ENCODE data around the gene MMP1. TPM values are rescaled to one million over a fixed set of nuclear protein-coding genes. Genes with fewer than 3 reads are reported as not detected.

MMP1 gene
- total RNA-seq, 5 donors from 2014 or later (not counting 1 experiment from before 2014, with no cell fraction given): not detected

DNA sequence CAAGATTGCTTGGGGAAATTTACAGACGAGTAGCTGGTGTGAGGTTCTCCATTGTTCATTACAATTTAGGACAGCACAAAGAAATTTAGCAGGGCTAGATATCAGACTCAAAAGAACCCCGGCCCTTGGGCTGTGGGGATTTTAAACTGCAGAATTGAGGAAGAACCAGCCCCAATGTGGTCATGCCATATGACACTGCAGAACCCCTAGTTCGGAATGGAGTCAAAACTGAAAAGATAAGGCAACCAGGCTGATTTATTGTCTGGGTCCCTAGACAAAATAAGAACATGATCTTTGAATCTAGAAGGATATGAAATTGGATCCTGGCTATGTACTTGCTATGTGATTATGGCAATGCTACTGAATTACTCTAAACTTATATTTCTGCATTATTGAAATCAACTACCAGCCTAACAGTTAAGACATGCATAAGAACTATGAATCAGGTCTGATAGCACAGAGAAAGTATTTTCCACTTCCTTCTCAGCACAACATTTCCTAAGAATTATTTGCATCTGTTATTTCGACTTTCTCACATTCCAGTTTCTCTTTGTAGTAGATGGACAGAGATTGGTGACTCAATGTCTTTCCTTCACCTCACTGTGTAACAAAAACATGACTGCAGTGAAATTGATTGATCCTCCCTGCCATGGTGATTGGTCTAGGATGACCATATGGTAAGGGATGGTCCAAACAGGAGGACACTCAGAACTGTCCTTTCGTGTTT is 32.2 kb upstream of the MMP1 start:
- CTCF ChIA-PET: interaction anchor here in 1 of 2 donors (0.6 kb wide), 1 partner anchor 33 kb away, joined by 3 read pairs; no protein-coding TSS in a partner anchor
- peaks cover 23 to 37% of the 10 kb centered on the region in 2 donors for H3K27me3 Mint-ChIP-seq

DNA sequence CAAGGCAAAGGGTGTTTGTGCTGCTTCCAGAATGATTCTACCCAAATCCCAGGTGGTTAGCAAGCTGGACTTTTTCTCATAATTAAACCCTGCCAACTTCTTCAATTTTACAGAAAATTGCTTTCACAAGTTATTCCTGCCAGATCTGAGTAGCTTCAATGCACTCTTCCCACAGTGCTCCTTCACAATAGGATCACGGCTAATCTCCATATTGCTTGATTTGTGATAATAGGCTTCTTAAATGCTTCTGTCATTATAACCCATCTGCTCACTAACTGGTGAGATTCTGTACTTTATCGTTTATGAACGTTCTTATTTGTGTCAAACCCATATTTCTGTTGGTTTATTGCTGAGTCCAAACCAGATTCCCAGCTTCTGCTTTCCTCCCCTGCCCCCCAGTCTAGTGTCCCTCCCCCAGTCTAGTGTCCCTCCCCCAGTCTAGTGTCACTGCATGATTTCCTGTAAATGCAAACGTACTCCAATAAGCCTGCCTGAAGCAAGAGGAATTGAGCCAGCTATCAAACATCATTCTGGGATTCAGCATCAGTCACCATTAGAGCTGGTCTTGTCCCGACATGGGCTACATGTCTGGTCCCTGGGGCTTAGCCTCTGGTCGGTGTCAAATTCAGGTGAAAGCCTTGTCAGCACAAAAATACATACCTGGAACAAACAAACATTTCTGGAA is 31.5 kb upstream of the MMP1 start:
- CTCF ChIA-PET: interaction anchor here in 1 of 2 donors (0.6 kb wide), 1 partner anchor 33 kb away, joined by 3 read pairs; no protein-coding TSS in a partner anchor
- H3K36me3 Mint-ChIP-seq: no peaks in the 10 kb centered on the region
- H3K27ac ChIP-seq (ENCODE audit: low read length): no peak overlapping the region
- no peak overlapping the region for H3K4me3 ChIP-seq (ENCODE audit: control insufficient read depth in 1 of 2, extremely low read depth in 1 of 2, low read length in 1 of 2)
- H3K27me3 ChIP-seq (replicated peaks in 1 of 2; ENCODE audit: control insufficient read depth in 2 of 2, extremely low read depth in 1 of 2, insufficient read depth in 2 of 2, low read length in 1 of 2): peaks cover 12 to 19% of the 10 kb centered on the region in 2 experiments
- no peaks in the 10 kb centered on the region for H3K4me1 Mint-ChIP-seq
- H3K4me3 Mint-ChIP-seq: no peak overlapping the region
- no peak overlapping the region for H3K27ac Mint-ChIP-seq
- 60% methylated on average over 4 of the region's 6 CpGs for whole genome bisulfite sequencing (ENCODE audit: insufficient coverage)
- no peaks in the 10 kb centered on the region for H3K9me3 Mint-ChIP-seq
- H3K9me3 ChIP-seq: peaks cover 2% of the 10 kb centered on the region
- no peaks in the 10 kb centered on the region for H3K4me1 ChIP-seq (ENCODE audit: control insufficient read depth in 1 of 2, extremely low read depth in 1 of 2, insufficient read depth in 2 of 2, low read length in 2 of 2)
- peaks cover 22 to 40% of the 10 kb centered on the region in 2 donors for H3K27me3 Mint-ChIP-seq
- DNase-seq (no peak), ATAC-seq (replicated peaks in 1 of 4) (no peak)
- POLR2A ChIA-PET: no interaction called here
- no peaks in the 10 kb centered on the region for H3K36me3 ChIP-seq (ENCODE audit: control insufficient read depth in 2 of 2, extremely low read depth in 1 of 2, insufficient read depth in 1 of 2, low read length in 1 of 2)

More for the DNA sequence above, 32.2 kb upstream of the MMP1 start:
- Mint-ChIP-seq H3K4me1 (no peaks in the 10 kb centered on the region), H3K27ac (no peak overlapping the region), H3K9me3 (no peaks in the 10 kb centered on the region), H3K4me3 (no peak overlapping the region), H3K36me3 (no peaks in the 10 kb centered on the region)
- H3K27ac ChIP-seq (ENCODE audit: low read length): no peak overlapping the region
- H3K27me3 ChIP-seq (replicated peaks in 1 of 2; ENCODE audit: control insufficient read depth in 2 of 2, extremely low read depth in 1 of 2, insufficient read depth in 2 of 2, low read length in 1 of 2): peaks cover 12 to 19% of the 10 kb centered on the region in 2 experiments
- H3K36me3 ChIP-seq (ENCODE audit: control insufficient read depth in 2 of 2, extremely low read depth in 1 of 2, insufficient read depth in 1 of 2, low read length in 1 of 2): no peaks in the 10 kb centered on the region
- H3K9me3 ChIP-seq: peaks cover 2% of the 10 kb centered on the region
- no peaks in the 10 kb centered on the region for H3K4me1 ChIP-seq (ENCODE audit: control insufficient read depth in 1 of 2, extremely low read depth in 1 of 2, insufficient read depth in 2 of 2, low read length in 2 of 2)
- no peak overlapping the region for H3K4me3 ChIP-seq (ENCODE audit: control insufficient read depth in 1 of 2, extremely low read depth in 1 of 2, low read length in 1 of 2)
- WGBS (ENCODE audit: insufficient coverage): 52% methylated on average over 2 of the region's 5 CpGs
- POLR2A ChIA-PET: no interaction called here
- DNase-seq: no peak
- ATAC-seq (replicated peaks in 1 of 4): no peak

DNA sequence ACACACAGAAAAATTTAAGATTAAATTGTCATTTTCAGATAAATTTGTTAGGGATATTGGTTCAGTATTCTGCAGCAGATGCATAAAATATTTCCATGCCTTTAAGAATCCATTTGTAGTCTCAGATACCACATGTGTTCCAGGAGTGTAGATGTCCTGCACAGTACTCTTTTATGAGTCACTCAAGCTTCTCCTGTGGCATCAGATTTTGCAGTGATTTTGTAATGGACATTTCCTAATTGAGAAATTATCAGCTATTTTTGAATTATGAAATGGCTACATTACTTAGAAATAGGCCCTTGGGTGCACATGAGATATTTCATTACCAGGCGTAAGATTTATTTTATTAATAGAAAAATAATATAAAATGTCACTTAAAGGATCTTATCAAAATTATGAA is 26.6 kb upstream of the MMP1 start:
- CTCF ChIA-PET: no interaction called here
- no peaks in the 10 kb centered on the region for H3K9me3 ChIP-seq
- peaks cover 4 to 15% of the 10 kb centered on the region in 2 donors for H3K27me3 Mint-ChIP-seq

DNA sequence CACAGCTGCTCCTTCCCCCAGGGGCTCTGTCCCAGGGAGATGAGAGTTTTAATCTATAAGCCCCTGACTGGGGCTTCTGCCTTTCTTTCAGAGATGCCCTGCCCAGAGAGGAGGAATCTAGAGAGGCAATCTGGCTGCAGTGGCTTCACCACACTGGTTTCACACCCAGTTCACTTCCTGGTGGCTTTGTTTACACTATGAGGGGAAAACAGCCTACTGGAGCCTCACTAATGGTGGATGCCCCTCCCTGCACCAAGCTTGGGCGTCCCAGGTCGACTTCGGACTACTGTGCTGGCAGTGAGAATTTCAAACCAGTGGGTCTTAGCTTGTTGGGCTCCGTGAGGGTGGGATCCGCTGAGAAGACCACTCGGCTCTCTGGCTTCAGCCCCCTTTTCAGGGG is 21.5 kb upstream of the MMP1 start:
- Histone ChIP-seq H3K27ac (ENCODE audit: low read length) (no peak overlapping the region), H3K4me3 (ENCODE audit: control insufficient read depth in 1 of 2, extremely low read depth in 1 of 2, low read length in 1 of 2) (no peak overlapping the region), H3K9me3 (no peaks in the 10 kb centered on the region), H3K36me3 (ENCODE audit: control insufficient read depth in 2 of 2, extremely low read depth in 1 of 2, insufficient read depth in 1 of 2, low read length in 1 of 2) (no peaks in the 10 kb centered on the region), H3K27me3 (replicated peaks in 1 of 2; ENCODE audit: control insufficient read depth in 2 of 2, extremely low read depth in 1 of 2, insufficient read depth in 2 of 2, low read length in 1 of 2) (peaks cover 0 to 6% of the 10 kb centered on the region in 2 experiments), H3K4me1 (ENCODE audit: control insufficient read depth in 1 of 2, extremely low read depth in 1 of 2, insufficient read depth in 2 of 2, low read length in 2 of 2) (no peaks in the 10 kb centered on the region)
- CTCF ChIA-PET: no interaction called here
- no peak for ATAC-seq (replicated peaks in 1 of 4)
- DNase-seq: no peak
- 91% methylated on average over 5 of the region's 6 CpGs for WGBS (ENCODE audit: insufficient coverage)
- no peak overlapping the region for H3K27ac Mint-ChIP-seq
- H3K4me3 Mint-ChIP-seq: no peak overlapping the region
- H3K36me3 Mint-ChIP-seq: no peaks in the 10 kb centered on the region
- no peaks in the 10 kb centered on the region for H3K4me1 Mint-ChIP-seq
- POLR2A ChIA-PET: no interaction called here
- H3K27me3 Mint-ChIP-seq: no peaks in the 10 kb centered on the region
- peaks cover 0 to 20% (median 7%) of the 10 kb centered on the region in 3 donors for H3K9me3 Mint-ChIP-seq

More for the DNA sequence above, 26.6 kb upstream of the MMP1 start:
- no CpG with 5 or more reads among the region's 1 CpG for WGBS (ENCODE audit: insufficient coverage)
- Mint-ChIP-seq H3K4me3 (no peak overlapping the region), H3K9me3 (no peaks in the 10 kb centered on the region), H3K4me1 (no peaks in the 10 kb centered on the region), H3K36me3 (no peaks in the 10 kb centered on the region), H3K27ac (no peak overlapping the region)
- Histone ChIP-seq H3K4me1 (ENCODE audit: control insufficient read depth in 1 of 2, extremely low read depth in 1 of 2, insufficient read depth in 2 of 2, low read length in 2 of 2) (no peaks in the 10 kb centered on the region), H3K27me3 (replicated peaks in 1 of 2; ENCODE audit: control insufficient read depth in 2 of 2, extremely low read depth in 1 of 2, insufficient read depth in 2 of 2, low read length in 1 of 2) (peaks cover under 1 to 12% of the 10 kb centered on the region in 2 experiments), H3K4me3 (ENCODE audit: control insufficient read depth in 1 of 2, extremely low read depth in 1 of 2, low read length in 1 of 2) (no peak overlapping the region), H3K36me3 (ENCODE audit: control insufficient read depth in 2 of 2, extremely low read depth in 1 of 2, insufficient read depth in 1 of 2, low read length in 1 of 2) (no peaks in the 10 kb centered on the region), H3K27ac (ENCODE audit: low read length) (no peak overlapping the region)
- POLR2A ChIA-PET: no interaction called here
- DNase-seq (no peak), ATAC-seq (replicated peaks in 1 of 4) (no peak)

DNA sequence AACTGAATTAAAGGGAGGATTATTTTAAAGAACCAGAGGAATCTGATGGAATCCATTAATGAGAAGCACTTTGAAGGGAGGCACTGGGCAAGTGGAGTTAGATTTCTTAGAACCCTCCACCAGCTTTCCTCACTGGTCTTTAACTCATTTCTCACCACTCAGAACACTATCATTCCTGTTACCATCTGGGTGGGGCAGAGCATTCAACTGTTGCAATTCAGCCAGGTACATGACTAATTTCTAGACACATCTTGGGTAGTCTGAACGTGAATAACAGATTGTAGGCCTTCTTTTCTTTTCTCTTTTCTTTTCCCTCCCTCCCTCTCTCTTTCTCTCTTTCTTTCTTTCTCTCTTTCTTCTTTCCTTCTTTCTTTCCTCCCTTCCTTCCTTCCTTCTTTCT is 15.5 kb upstream of the MMP1 start:
- Histone ChIP-seq H3K27me3 (replicated peaks in 1 of 2; ENCODE audit: control insufficient read depth in 2 of 2, extremely low read depth in 1 of 2, insufficient read depth in 2 of 2, low read length in 1 of 2) (no peaks in the 10 kb centered on the region), H3K4me3 (ENCODE audit: control insufficient read depth in 1 of 2, extremely low read depth in 1 of 2, low read length in 1 of 2) (no peak overlapping the region), H3K36me3 (ENCODE audit: control insufficient read depth in 2 of 2, extremely low read depth in 1 of 2, insufficient read depth in 1 of 2, low read length in 1 of 2) (no peaks in the 10 kb centered on the region), H3K9me3 (no peaks in the 10 kb centered on the region), H3K4me1 (ENCODE audit: control insufficient read depth in 1 of 2, extremely low read depth in 1 of 2, insufficient read depth in 2 of 2, low read length in 2 of 2) (no peaks in the 10 kb centered on the region), H3K27ac (ENCODE audit: low read length) (no peak overlapping the region)
- Mint-ChIP-seq H3K27me3 (peaks cover 0 to 13% of the 10 kb centered on the region in 2 donors), H3K27ac (no peak overlapping the region), H3K36me3 (no peaks in the 10 kb centered on the region), H3K4me3 (no peak overlapping the region), H3K4me1 (no peaks in the 10 kb centered on the region), H3K9me3 (peaks cover 0 to 20% (median 7%) of the 10 kb centered on the region in 3 donors)
- DNase-seq (no peak), ATAC-seq (replicated peaks in 1 of 4) (no peak)
- WGBS (ENCODE audit: insufficient coverage): 29% methylated on average over 1 of the region's 1 CpG
- CTCF ChIA-PET: no interaction called here
- POLR2A ChIA-PET: no interaction called here

DNA sequence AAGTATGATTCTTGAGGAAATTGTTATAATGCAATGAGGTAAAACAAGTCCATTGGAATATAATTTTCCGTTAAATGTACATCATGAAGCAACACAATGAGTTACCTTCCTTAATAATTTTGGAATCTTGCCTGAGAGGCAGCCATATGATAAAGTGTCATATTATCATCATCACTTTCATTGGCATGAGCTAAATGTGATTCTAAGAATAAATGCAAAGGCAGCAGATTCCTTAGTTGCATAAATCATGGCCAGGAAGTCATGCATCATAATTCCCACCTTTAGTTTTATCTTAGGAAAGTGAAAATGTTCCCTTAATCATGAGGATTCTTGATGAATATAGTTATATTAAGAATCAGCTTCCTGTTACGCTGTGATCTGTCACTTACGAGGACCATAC is 14.2 kb upstream of the MMP1 start:
- Histone ChIP-seq H3K36me3 (ENCODE audit: control insufficient read depth in 2 of 2, extremely low read depth in 1 of 2, insufficient read depth in 1 of 2, low read length in 1 of 2) (no peaks in the 10 kb centered on the region), H3K27ac (ENCODE audit: low read length) (no peak overlapping the region), H3K4me1 (ENCODE audit: control insufficient read depth in 1 of 2, extremely low read depth in 1 of 2, insufficient read depth in 2 of 2, low read length in 2 of 2) (no peaks in the 10 kb centered on the region), H3K9me3 (no peaks in the 10 kb centered on the region), H3K4me3 (ENCODE audit: control insufficient read depth in 1 of 2, extremely low read depth in 1 of 2, low read length in 1 of 2) (no peak overlapping the region), H3K27me3 (replicated peaks in 1 of 2; ENCODE audit: control insufficient read depth in 2 of 2, extremely low read depth in 1 of 2, insufficient read depth in 2 of 2, low read length in 1 of 2) (peaks cover 0 to 7% of the 10 kb centered on the region in 2 experiments)
- Mint-ChIP-seq H3K36me3 (no peaks in the 10 kb centered on the region), H3K9me3 (peaks cover 0 to 14% (median 7%) of the 10 kb centered on the region in 3 donors), H3K27me3 (peaks cover 2 to 13% of the 10 kb centered on the region in 2 donors), H3K27ac (no peak overlapping the region), H3K4me3 (no peak overlapping the region), H3K4me1 (no peaks in the 10 kb centered on the region)
- CTCF ChIA-PET: no interaction called here
- DNase-seq (no peak), ATAC-seq (replicated peaks in 1 of 4) (no peak)
- whole genome bisulfite sequencing (ENCODE audit: insufficient coverage): no CpG with 5 or more reads among the region's 3 CpGs
- POLR2A ChIA-PET: no interaction called here
